HG02759 (cell line): ENCODE data around the gene COL26A1.
"Not testable (repeated sequence)": the region's sequence is repeated elsewhere in the genome, so short reads cannot be mapped to it uniquely, and the experiment has no call there.

Experiments used
- ATAC-seq: cut with Tn5 transposase; IDR thresholded peaks from one replicate; pipeline ENCODE4 v1.9.1; 2021; ENCODE audit warnings: mild to moderate bottlenecking, moderate library complexity; ENCODE audit not compliant: unreplicated experiment

COL26A1 gene

GRCh38 chr7:101401390-101402080 lies 38.9 kb downstream of the COL26A1 start:
- no peak for ATAC-seq

DNA sequence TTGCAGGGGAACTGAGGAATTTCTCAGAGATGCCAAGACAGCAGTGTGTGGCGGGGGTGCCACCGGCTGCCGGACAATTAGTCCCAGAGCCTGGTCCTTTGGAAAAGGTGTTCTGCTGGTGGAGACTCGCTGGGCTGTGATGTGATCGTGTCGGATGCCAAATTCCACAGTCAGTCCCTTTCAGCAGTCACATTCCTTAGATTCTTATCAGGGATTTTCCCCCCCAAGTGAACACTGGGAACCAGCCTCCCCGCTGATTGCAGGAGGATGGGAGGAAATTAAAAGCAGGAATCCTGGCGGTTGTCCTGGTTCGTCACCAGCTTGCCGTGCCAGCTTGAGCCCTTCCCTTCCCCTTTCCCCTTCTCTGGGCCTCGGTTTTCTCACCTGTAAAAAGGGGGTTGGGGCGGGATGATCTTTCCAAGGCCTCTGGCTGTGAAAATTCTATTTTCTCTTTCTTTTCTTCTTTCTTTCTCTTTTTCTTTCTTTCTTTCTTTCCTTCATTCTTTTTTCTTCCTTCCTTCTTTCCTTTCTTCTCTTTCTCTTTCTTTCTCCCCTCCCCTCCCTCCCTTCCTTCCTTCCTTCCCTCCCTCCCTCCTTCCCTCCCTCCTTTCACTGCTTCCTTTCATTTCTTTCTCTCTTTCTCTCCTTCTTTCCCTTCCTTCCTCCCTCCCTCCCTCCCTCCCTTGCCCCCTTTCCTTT lies 39.6 kb downstream of the COL26A1 start:
- ATAC-seq = no peak

- ATAC-seq = no peak
These were observed 40.2 kb downstream of the COL26A1 start for GRCh38 chr7:101402835-101403234.

DNA sequence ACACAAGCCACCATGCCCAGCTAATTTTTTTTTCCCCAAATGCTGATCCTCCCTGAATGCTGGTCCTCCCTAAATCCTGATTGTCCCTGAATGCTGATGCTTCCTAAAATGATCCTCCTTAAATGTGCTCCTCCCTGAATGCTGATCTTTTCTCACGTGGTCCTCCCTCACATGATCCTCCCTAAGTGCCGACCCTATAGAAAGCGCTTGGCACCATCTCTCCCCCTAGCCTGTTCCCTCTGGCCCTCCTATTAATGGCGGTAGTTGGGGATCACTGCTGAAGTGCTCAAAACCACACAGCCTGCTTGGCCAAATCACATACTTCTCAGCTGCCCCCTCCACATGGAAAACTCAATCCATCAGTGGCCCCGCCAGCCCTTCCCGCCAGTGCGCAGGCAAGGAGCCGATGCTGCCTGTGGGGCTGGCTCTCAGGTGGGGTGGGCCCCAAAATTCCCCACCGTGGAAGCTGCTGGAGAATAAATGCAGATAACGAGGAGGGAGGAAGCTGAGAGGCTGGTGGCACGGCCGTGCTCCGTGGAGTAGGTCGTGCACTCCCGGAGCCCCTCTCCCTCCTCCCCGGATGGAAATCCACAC lies 42.9 kb downstream of the COL26A1 start:
- no peak for ATAC-seq

DNA sequence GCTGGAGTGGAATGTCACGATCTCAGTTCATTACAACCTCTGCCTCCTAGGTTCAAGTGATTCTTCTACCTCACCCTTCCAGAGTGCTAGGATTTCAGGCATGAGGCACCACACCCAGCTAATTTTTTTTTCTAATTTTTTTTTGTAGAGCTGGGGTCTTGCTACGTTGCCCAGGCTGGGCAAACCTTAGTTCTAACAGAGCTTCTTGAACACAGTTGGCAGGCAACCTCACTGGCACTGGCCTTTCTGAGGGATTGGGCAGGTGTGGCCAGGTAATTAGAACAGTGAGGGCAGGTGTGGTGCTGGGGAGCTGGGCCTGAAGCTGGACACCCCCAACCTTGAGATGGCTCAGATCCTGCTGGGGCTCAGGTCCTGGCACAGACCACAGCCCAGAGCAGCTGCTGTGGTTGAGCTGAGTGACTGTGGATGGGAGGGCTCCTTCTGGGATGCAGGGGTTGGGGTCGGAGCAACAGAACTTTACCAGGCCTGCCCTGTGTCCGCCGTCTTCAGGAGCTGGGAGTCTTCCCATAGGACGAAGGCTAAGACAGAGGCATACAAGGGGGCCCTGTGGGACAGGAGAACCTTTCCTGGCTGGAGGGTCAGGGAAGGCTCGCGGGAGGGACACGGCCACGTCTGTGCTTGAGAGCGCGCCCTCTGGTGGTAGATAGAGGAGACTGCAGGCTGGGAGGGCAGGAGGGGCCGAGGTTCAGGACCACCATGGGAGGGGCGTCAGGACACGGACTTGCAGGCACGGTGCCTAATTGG lies 48.2 kb downstream of the COL26A1 start:
- ATAC-seq = no peak

DNA sequence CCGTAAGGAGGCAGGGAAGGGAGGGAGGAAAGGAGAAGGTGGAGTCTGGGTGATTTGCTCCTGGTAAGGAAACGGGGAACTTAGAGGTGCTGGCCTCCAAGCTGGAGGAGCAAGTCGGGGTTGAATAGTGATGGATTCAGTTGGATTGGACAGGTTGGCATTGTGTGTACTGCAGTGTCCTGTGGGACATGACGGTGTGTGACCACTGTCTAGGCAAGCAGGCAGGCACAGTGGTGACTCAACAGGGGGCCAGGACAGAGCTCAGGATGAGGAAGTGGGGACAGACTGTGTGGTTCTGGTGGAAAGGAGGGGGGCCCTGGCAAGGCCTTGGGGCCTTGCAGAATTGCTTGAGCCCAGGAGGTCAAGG lies 48.8 kb downstream of the COL26A1 start:
- no peak for ATAC-seq

GRCh38 chr7:101412976-101413375 lies 50.3 kb downstream of the COL26A1 start:
- ATAC-seq = no peak

DNA sequence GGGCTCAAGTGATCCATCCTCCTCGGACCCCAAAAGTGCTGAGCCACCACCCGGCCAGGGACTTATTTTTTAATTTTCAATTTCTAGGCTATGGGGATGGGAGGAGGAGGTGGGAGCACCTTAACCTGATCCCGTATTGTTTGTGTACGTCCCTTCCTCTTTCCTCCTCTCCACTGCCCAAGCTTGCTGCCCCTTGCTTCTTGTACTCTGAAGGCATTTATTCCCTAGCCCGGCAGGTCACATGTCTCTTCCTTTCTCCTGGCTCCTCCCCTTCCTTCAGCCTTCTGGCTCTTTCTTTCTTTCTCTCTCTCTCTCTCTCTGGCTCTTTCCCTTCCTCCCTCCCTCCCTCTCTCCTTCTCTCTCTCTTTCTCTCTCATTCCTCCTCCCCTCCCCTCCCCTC lies 56.0 kb downstream of the COL26A1 start:
- ATAC-seq = no peak

- ATAC-seq = no peak
These were observed 57.2 kb downstream of the COL26A1 start for GRCh38 chr7:101419831-101420230.

DNA sequence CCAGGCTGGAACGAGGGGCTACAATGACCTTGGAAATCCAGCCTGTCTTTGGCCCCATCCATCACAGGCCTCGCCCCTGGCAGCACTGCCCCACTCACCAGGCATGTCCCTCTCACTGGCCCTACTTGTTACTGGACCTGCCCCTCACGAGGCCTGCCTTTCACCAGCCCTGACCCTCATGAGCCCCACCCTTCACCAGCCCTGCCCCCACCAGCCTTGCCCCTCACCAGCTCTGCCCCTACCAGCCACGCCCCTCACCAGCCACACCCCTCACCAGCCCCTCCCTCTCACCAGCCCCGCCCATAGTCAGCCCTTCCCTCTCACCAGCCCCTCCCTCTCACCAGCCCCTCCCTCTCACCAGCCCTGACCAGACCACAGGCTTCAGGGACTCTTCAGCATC lies 57.8 kb downstream of the COL26A1 start:
- ATAC-seq = no peak

DNA sequence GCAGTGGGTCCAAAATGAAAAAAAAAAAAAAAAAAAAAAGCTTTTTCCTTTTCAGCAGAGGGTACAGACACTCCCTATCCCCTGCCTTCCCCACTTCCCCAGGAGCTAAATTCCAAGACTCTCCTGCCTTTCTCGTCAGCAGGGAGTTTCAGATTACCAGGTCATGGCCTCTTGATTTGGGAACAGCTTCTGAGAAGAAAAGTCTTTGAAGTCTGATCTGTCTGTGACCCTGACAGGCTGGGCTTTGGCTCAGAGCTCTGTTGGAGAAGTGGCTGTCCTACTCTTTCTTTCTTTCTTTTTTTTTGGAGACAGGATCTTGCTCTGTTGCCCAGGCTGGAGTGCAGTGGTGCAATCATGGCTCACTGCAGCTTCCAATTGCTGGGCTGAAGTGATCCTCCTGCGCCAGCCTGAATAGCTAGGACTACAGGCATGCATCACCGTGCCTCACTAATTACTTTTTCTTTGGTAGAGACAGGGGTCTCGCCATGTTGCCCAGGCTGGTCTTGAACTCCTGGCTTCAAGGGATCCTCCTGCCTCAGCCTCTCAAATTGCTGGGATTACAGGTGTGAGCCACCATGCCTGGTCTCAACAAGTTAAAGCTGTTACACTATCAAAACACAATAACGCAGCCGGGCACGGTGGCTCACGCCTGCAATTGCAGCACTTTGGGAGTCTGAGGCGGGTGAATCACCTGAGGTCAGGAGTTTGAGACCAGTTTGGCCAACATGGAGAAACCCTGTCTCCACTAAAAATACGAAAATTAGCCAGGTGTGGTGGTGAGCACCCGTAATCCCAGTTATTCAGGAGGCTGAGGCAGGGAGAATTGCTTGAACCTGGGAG lies 59.9 kb downstream of the COL26A1 start:
- no peak for ATAC-seq

DNA sequence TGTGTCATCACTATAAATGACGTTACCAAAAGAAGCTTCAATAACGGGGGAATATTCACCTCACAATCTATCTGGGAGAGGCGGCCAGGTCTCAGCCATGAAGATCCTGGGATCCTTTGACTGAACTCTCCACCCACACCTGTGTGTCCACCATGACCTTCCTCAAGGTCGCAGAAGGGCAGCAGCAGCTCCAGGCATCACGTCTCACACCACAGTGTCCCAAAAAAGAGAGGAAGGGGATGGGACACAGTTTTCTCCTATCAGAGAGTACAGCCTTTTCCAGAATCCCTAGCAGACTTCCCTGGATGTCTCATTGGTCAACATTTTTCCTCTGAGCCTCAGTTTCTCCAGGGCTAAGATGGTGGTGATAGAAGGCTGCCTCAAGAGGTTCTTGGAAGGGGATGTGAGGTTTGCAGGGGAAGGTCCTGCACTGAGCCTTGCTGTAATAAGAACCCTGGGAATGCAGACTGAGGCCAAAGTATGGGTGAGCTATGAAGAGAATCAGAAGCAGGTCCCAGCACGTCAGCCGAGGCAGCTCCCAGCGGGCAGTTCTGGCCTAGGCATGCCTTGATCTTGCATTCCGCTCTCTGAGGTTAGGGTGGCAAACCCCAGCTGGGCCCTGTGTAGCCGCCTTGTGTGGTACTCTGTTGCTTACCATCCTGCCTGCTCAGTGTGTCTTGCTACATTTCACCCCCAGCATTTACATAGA lies 63.8 kb downstream of the COL26A1 start:
- ATAC-seq = no peak

GRCh38 chr7:101428093-101428866 lies 65.6 kb downstream of the COL26A1 start:
- no peak for ATAC-seq

DNA sequence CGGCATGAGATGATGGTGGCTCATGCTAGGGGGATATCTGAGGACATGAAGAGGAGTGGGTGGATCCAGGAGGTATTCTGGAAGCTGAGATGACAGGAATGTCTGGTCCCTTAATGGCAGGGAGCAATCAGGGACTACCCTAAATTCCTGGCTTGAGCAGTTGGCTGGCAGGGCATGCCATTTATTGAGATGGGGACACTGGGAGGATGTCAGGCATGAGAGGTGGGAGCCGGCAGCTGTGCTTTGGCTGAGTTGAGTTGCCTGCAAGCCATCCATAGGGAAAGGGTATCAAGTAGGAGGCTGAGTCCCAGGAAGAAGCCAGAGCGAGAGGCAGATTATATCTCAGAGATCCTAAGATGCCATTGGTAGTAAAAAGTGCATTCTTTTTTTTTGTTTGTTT lies 69.6 kb downstream of the COL26A1 start:
- ATAC-seq = no peak

DNA sequence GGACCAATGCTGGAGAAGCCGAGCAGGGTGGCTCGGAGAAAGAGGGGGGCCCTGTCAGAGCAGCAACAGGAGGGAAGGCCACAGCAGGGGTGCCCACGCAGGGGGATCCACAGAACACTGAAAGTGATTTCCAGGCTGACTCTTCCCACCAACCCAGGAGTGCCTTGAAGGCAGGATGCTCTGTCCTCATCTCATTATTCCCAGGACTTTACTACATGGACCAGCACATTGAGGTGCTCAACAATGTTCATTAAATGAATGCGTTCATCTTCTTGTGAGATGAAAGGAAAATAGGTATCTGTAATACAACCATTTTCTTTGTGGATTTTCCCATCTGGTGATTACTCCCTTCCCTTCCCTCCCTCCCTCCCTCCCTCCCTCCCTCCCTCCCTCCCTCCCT lies 71.0 kb downstream of the COL26A1 start:
- ATAC-seq = no peak

DNA sequence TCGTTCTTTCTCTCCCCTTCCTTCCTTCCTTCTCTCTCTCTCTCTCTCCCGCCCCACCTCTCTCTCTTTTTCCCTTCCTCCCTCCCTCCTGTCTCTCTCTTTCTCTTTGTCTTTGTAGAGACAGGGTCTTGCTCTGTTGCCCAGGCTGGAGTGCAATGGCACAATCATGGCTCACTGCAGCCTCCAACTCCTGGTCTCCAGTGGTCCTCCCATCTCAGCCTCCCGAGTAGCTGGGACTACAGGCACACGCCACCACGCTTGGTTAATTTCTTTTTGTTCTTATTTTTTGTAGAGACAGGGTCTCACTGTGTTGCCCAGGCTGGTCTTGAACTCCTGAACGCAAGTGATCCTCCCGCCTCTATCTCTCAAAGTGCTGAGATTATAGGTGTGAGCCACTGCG lies 71.5 kb downstream of the COL26A1 start:
- ATAC-seq = not testable (repeated sequence)

- ATAC-seq = no peak
These were observed 73.0 kb downstream of the COL26A1 start for GRCh38 chr7:101435461-101436220.

- ATAC-seq = no peak
These were observed 73.6 kb downstream of the COL26A1 start for GRCh38 chr7:101436221-101436735.
